Pancreas (tissue), 10 donors: Measurements from ENCODE around the gene SNX12. TPM values are rescaled to one million over a fixed set of nuclear protein-coding genes. Genes with fewer than 3 reads are reported as not detected.

Experiments used
- ATAC-seq, 4 donors: fragments of 200-7000 bp; cut with Tn5 transposase; one replicate each; pipeline versions ENCODE4 v1.8.0 to v1.9.1; 2020; ENCODE audit warnings: mild to moderate bottlenecking in 4 of 4, moderate library complexity in 4 of 4
- DNase-seq, 6 donors: peaks; one replicate each; pipeline ENCODE4 v3.0.0-alpha.2; 2020
- FAIRE-seq: peaks from 2 replicates; lab custom pipeline; 2012; peaks lifted over from hg19 to GRCh38; lab: Jason Lieb, UNC
- H3K27ac ChIP-seq, 4 donors: fragments of 200-600 bp; sonication (generic); 1 replicate in 3 of 4; 2 replicates in 1 of 4; pipeline versions ENCODE4 v1.5.0 to v1.8.0; 2020
- H3K27me3 ChIP-seq, 4 donors: fragments of 200-600 bp; one replicate each; pipeline ENCODE4 v1.8.0; 2021
- H3K36me3 ChIP-seq, 3 donors: fragments of 200-600 bp; sonication (generic) in 1 of 3; one replicate each; pipeline versions ENCODE4 v1.5.0 to v1.8.0; 2020 to 2021
- H3K4me1 ChIP-seq, 3 donors: fragments of 200-600 bp; one replicate each; pipeline ENCODE4 v1.8.0; 2021
- H3K4me3 ChIP-seq, 4 donors: fragments of 200-600 bp; sonication (generic) in 2 of 4; one replicate each; pipeline versions ENCODE4 v1.5.0 to v1.8.0; 2020 to 2021
- H3K9me3 ChIP-seq, 4 donors: fragments of 200-600 bp; one replicate each; pipeline ENCODE4 v1.8.0; 2021
- WGBS, 2 donors: extraction: QIAGEN DNeasy Blood & Tissue Kit; methylation state at CpG; one replicate each; pipeline ENCODE4 v1.1.7; 2013; 5-methylcytosine and 5-hydroxymethylcytosine counted together
- intact Hi-C, 3 donors: fragments of 100-400 bp; cut with DNase I; formaldehyde crosslinking; loops; one replicate each; pipeline versions ENCODE4 v1.11.1 to v1.14.2; 2022
- polyA plus RNA-seq, 2 donors: library from polyadenylated mRNA; stranded (reverse); fragments of 200-250 nt; gene quantifications; one replicate each; pipeline ENCODE4 v1.2.3, GENCODE V29; 2013
- total RNA-seq, 6 donors: library from RNA; stranded (reverse); fragmentation: NEBNext Ultra II Directional in 4 of 6; extraction: Animal tissue kit (Norgen Biotek cat#: 25700) in 4 of 6; gene quantifications; one replicate each; pipeline versions ENCODE4 v1.2.1 to v1.2.4, GENCODE V29; 2021 to 2023
- TF ChIP-seq, protein P1 (sequence below), 4 donors: fragments of 200-600 bp; sonication (generic) in 3 of 4; IDR thresholded peaks; one replicate each; pipeline versions ENCODE4 v1.5.0 to v1.8.0; 2021; ENCODE audit warnings: antibody characterized with exemption in 4 of 4
- donor health status: healthy with polysubstance abuse.
- donor health status: DM: no; HTN: no; CAD: no; lungs with moderate emphysema.
- donor health status: DM: no; HTN: no; CAD: no.
- donor health status: control.
- donor health status: control.
- donor health status: Bipolar disorder and iron deficiency.
- donor health status: DM: yes; HTN: yes; CAD: no.
- donor health status: DM: no; HTN: no; CAD: no.
- donor health status: DM: no; HTN: no; CAD: no.
- donor health status: DM: yes; HTN: yes; CAD: no.

The SNX12 gene
- total and polyA plus RNA-seq, 8 donors, result 9.8 to 31.3 (median 21.5) TPM

DNA sequence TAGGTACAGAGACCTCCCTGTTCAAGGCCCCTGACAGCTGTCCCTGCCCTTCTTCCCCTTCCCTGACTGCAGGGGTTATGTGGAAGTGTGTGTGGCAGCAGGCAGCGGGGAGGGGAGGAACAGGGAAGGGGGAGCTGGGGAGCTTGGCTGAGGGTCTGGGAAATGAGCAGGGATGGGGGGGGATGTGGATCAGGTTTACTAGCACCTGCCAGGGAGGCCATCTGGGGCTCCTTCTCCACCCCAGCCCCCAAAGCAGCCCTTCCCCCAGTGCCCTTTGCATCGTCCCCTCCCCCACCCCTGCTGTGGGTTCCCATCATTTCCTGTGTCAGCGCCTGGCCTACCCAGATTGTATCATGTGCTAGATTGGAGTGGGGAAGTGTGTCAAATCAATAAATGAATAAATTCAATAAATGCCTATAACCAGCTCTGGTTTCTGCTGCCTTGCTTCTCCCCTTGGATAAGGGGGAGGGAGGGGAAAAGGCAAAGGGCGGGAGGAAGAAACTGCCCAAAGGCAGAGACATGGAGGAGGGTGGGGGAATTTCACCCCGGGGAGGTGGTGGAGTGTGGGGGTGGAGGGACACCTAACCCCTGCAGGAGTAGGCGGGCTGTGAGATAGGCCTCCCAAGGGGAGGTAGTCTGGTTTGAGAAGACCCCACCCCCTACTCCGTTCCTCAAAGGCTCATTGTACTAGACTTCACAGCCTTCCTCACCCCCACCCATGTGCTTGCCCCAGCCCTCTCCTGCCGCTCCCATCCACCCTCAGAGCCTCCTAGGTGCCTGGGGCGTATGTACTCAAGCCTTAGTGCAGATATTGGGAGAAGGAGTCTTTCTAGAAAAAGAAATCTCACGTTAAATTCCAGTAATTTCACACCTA lies 35.2 kb upstream of the SNX12 start:
- ATAC-seq (peak in 2 of 4 donors; percentile 44 to 58), DNase-seq (no peak), FAIRE-seq (no peak)
- no peaks in the 10 kb centered on the region for H3K4me1 ChIP-seq
- TF ChIP-seq, protein P1, sequence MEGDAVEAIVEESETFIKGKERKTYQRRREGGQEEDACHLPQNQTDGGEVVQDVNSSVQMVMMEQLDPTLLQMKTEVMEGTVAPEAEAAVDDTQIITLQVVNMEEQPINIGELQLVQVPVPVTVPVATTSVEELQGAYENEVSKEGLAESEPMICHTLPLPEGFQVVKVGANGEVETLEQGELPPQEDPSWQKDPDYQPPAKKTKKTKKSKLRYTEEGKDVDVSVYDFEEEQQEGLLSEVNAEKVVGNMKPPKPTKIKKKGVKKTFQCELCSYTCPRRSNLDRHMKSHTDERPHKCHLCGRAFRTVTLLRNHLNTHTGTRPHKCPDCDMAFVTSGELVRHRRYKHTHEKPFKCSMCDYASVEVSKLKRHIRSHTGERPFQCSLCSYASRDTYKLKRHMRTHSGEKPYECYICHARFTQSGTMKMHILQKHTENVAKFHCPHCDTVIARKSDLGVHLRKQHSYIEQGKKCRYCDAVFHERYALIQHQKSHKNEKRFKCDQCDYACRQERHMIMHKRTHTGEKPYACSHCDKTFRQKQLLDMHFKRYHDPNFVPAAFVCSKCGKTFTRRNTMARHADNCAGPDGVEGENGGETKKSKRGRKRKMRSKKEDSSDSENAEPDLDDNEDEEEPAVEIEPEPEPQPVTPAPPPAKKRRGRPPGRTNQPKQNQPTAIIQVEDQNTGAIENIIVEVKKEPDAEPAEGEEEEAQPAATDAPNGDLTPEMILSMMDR (IDR thresholded peaks at IDR 0.05), result no peak
- peaks cover 0 to 7% (median 2%) of the 10 kb centered on the region in 4 donors for H3K27me3 ChIP-seq
- no peaks in the 10 kb centered on the region for H3K9me3 ChIP-seq
- peak overlapping the region in 1 of 4 donors; percentile 2 for H3K27ac ChIP-seq
- 39 to 47% methylated on average over 10 of the region's 10 CpGs for WGBS, 2 donors
- H3K36me3 ChIP-seq, result no peaks in the 10 kb centered on the region
- intact Hi-C loops, result no loop called here
- no peak overlapping the region for H3K4me3 ChIP-seq

DNA sequence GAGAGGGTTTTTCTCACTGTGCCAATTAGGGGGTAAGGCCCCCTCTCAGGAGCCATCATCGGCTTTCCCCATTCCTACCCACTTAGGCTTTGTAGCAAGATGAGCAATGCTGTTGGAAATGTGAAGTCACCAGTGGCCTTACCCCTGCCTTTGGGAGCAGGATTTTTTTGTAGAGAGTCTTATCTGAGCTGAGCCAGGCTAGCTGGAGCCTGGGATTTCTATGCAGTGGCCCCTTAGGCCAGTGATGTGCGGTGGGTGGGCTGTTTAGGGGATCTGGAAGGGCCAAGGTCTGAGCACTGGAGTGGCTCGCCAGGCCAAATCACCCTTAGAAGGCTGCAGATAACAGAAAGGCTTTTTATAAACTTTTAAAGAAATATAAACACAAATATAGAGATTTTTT lies 34.2 kb upstream of the SNX12 start:
- DNase-seq, result no peak
- H3K27me3 ChIP-seq, result peaks cover 0 to 7% (median 2%) of the 10 kb centered on the region in 4 donors
- H3K27ac ChIP-seq, result no peak overlapping the region
- WGBS, 2 donors, result 42 to 63% methylated on average over 3 of the region's 3 CpGs
- TF ChIP-seq, protein P1 (IDR thresholded peaks at IDR 0.05), result no peak
- intact Hi-C loops, result no loop called here
- no peaks in the 10 kb centered on the region for H3K36me3 ChIP-seq
- ATAC-seq, result no peak
- no peak for FAIRE-seq
- H3K9me3 ChIP-seq, result no peaks in the 10 kb centered on the region
- H3K4me1 ChIP-seq, result no peaks in the 10 kb centered on the region
- no peak overlapping the region for H3K4me3 ChIP-seq

DNA sequence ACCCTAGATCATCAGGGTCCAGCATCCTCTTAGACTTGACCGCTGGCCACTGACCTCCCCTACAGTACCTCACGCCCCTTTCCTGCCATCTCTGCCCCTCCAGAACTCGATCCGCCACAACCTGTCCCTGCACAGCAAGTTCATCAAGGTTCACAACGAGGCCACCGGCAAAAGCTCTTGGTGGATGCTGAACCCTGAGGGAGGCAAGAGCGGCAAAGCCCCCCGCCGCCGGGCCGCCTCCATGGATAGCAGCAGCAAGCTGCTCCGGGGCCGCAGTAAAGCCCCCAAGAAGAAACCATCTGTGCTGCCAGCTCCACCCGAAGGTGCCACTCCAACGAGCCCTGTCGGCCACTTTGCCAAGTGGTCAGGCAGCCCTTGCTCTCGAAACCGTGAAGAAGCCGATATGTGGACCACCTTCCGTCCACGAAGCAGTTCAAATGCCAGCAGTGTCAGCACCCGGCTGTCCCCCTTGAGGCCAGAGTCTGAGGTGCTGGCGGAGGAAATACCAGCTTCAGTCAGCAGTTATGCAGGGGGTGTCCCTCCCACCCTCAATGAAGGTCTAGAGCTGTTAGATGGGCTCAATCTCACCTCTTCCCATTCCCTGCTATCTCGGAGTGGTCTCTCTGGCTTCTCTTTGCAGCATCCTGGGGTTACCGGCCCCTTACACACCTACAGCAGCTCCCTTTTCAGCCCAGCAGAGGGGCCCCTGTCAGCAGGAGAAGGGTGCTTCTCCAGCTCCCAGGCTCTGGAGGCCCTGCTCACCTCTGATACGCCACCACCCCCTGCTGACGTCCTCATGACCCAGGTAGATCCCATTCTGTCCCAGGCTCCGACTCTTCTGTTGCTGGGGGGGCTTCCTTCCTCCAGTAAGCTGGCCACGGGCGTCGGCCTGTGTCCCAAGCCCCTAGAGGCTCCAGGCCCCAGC lies 32.7 kb upstream of the SNX12 start:
- Histone ChIP-seq H3K27me3 (peaks cover 0 to 3% (median 0%) of the 10 kb centered on the region in 4 donors), H3K4me1 (no peaks in the 10 kb centered on the region), H3K9me3 (no peaks in the 10 kb centered on the region), H3K27ac (no peak overlapping the region), H3K4me3 (no peak overlapping the region), H3K36me3 (no peaks in the 10 kb centered on the region)
- FAIRE-seq, result no peak
- no peak for ATAC-seq
- intact Hi-C loops, result no loop called here
- no peak for DNase-seq
- 63 to 86% methylated on average over 31 of the region's 31 CpGs for WGBS, 2 donors
- TF ChIP-seq, protein P1 (IDR thresholded peaks at IDR 0.05), result no peak

DNA sequence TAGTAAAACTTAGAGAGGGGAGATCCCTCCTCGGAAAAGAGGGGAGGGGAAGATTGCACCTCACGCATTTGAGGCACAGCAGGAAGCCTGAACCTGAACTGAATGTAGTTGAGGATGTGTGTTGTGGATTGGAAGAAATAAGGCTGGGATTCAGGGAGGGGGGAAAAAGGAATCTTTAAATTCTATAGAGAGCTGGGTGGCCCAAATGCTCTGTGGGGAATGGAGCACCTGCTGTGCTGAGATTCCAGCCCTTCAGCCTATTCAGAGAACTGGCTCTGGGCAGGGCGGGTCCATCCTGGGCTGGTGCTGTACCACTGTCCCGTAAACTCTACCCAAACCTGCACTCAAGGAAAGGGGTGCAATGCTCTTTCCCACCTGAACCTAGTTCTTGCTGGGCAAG lies 31.6 kb upstream of the SNX12 start:
- DNase-seq (no peak), FAIRE-seq (no peak), ATAC-seq (no peak)
- Histone ChIP-seq H3K4me1 (no peaks in the 10 kb centered on the region), H3K9me3 (no peaks in the 10 kb centered on the region), H3K4me3 (no peak overlapping the region), H3K36me3 (no peaks in the 10 kb centered on the region), H3K27me3 (peaks cover 0 to 3% (median 0%) of the 10 kb centered on the region in 4 donors), H3K27ac (no peak overlapping the region)
- intact Hi-C loops, result no loop called here
- TF ChIP-seq, protein P1 (IDR thresholded peaks at IDR 0.05), result no peak
- 58 to 91% methylated on average over 4 of the region's 4 CpGs for WGBS, 2 donors
